GM12892 (cell line): ENCODE results near the gene NUTF2.
A peak's percentile ranks its signal among the peaks of the same experiment; 100 is the strongest.

ENCODE experiments used
- DNase-seq: peaks from one replicate; pipeline ENCODE4 v3.0.0; 2011; ENCODE audit not compliant: insufficient read length
- FAIRE-seq: peaks from 2 replicates; lab custom pipeline; 2011; peaks lifted over from hg19 to GRCh38; lab: Jason Lieb, UNC
- POLR2A ChIP-seq: IDR thresholded peaks from 2 replicates; pipeline ENCODE4 v1.6.1; 2011; ENCODE audit warnings: low read depth, low read length, control low read depth
- POLR2AphosphoS5 ChIP-seq: IDR thresholded peaks from 2 replicates; pipeline ENCODE4 v1.6.1; 2011; ENCODE audit warnings: low read depth, low read length, control low read depth
- TAF1 ChIP-seq: IDR thresholded peaks from 2 replicates; pipeline ENCODE4 v1.6.1; 2011; ENCODE audit warnings: low read depth, mild to moderate bottlenecking, control low read depth, low read length, borderline replicate concordance

NUTF2 gene

DNA sequence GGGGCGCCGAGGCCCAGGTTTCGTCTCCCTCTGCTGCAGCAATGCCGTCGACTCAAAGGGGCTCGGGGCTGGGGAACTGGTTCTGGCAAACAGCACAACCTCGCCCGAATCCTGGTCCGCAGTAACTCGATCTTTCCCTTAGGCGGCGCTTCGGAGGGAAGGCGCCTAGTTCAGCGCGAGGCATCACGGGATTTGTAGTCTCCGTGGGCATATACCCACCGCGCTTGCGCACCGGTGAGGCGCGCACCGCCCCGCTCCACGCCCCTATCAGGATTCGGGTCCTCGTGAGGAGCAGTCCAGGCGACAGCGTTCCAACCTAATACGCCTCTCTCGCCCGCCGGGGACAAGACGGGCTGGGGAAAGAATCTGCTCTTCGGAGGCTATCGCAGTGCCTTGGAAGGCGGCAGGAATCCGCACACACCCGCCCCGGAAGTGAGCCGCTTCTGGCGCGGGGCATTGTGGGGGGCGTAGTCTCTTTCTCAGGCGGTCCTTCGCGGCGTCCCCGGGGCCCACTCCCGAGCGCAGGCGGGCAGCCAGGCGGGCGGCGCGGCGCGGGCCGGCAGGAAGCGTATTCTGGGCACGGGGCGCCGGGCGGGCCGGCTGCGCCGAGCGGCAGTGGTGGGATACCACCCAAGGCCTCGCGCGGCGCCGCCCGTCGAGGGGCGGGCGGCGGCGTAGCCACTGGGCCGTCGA, 4.8 kb upstream of the NUTF2 start, which contains the start of gene THAP11:
Gene THAP11 (plus strand): TSS at position 505 of the 693 bp plus-strand sequence. CDS start 235 bp downstream, outside the sequence.
- no peak for TF ChIP-seq POLR2A
- TF ChIP-seq POLR2AphosphoS5: no peak
- no peak for TF ChIP-seq TAF1
- FAIRE-seq (peak; percentile 93), DNase-seq (peak; percentile 94)

DNA sequence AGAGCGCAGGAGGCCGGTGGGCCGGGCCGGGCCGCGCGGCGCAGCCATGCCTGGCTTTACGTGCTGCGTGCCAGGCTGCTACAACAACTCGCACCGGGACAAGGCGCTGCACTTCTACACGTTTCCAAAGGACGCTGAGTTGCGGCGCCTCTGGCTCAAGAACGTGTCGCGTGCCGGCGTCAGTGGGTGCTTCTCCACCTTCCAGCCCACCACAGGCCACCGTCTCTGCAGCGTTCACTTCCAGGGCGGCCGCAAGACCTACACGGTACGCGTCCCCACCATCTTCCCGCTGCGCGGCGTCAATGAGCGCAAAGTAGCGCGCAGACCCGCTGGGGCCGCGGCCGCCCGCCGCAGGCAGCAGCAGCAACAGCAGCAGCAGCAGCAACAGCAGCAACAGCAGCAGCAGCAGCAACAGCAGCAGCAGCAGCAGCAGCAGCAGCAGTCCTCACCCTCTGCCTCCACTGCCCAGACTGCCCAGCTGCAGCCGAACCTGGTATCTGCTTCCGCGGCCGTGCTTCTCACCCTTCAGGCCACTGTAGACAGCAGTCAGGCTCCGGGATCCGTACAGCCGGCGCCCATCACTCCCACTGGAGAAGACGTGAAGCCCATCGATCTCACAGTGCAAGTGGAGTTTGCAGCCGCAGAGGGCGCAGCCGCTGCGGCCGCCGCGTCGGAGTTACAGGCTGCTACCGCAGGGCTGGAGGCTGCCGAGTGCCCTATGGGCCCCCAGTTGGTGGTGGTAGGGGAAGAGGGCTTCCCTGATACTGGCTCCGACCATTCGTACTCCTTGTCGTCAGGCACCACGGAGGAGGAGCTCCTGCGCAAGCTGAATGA, 4.0 kb upstream of the NUTF2 start:
- FAIRE-seq: peak; percentile 83
- TF ChIP-seq POLR2AphosphoS5 (no peak), TAF1 (0 out of 2 replicates have a peak, but pooled peaks have one; percentile 23), POLR2A (0 out of 2 replicates have a peak, but pooled peaks have one; percentile 17)
- peak; percentile 54 for DNase-seq

DNA sequence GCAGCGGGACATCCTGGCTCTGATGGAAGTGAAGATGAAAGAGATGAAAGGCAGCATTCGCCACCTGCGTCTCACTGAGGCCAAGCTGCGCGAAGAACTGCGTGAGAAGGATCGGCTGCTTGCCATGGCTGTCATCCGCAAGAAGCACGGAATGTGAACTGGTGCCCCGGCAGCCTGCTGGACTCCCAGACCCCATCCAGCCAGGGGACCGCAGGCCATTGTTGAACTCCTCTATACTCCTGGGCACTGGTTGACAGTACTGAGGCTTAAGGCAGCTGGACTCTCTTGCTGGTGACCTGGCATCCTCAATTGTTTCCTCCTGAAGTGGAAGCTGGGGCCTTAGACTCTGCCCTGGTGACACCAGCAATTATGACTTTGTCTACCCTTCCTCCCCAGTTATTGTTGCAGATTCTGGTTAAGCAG, 3.4 kb upstream of the NUTF2 start:
- DNase-seq (no peak), FAIRE-seq (peak; percentile 24)
- no peak for TF ChIP-seq TAF1
- TF ChIP-seq POLR2A: no peak
- TF ChIP-seq POLR2AphosphoS5: no peak

DNA sequence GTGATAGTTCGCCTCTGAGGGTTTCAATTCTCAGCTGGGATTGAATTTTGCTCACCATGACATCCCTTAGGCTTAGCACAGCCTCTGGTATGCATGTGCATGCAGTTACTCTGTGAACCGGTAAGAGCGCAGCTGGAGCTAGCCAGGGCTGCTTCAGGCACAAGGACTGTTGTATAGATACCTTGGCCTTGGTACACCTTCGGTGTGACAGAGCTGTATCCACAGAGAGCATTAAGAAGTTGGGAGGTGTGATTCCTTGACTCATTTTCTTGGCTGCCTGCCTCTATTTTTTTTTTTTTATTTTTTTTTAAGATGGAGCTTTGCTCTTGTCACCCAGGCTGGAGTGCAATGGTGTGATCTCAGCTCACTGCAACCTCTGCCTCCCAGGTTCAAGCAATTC, 2.2 kb upstream of the NUTF2 start:
- FAIRE-seq (no peak), DNase-seq (no peak)
- TF ChIP-seq POLR2A (no peak), TAF1 (no peak), POLR2AphosphoS5 (no peak)

DNA sequence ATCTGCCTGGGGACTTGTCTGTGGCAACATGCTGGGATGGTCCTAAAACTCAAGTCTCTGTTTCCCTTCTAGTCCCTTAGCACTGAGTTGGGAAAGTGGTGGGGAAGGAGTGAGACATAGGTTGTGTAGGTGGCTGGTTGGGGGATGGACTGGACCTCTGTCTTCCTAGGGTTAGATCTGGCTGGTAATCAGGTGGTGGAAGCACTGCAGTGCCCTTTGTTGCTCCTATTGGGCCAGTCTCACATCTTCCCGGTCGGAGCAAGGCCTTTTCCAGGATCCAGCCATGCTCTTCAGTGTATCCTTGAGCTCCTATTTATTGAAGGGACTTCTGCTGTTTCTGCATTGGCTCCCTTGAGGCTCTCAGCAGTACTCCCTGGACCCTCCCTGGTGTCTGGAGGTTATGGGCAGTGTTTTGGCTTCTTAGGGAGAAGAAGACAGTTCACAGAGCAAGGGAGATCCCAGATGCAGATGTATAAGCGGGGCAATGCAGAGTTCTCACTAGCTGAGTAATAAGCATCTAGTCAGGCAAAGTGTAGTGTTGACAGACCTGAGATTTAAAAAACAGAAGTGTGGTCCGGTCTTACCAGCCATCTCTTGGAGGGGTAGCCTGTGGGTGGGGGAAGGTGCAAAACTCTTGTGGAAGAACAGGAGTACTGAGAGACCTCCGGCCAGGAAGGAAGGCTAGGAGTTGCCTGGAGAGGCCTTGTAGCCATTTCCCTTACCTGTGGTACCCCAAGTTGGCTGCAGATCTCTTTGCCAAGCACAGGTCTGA, 1.3 kb upstream of the NUTF2 start:
- DNase-seq: no peak
- no peak for FAIRE-seq
- TF ChIP-seq TAF1 (no peak), POLR2AphosphoS5 (no peak), POLR2A (no peak)

DNA sequence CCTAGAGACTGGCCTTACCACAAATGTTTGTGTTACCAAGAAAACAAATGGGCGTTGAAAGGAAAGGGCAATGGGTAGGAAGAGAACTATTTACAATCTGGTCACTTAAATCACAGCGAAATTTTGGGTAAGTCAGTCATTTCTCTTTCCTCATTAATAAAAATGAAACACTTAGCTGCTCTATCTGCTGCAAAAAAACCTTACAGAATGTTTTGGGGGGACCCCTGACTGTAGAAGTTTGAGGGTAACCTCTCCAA, 742 bp upstream of the NUTF2 start:
- TF ChIP-seq POLR2AphosphoS5 (no peak), POLR2A (no peak), TAF1 (no peak)
- FAIRE-seq: no peak
- no peak for DNase-seq

DNA sequence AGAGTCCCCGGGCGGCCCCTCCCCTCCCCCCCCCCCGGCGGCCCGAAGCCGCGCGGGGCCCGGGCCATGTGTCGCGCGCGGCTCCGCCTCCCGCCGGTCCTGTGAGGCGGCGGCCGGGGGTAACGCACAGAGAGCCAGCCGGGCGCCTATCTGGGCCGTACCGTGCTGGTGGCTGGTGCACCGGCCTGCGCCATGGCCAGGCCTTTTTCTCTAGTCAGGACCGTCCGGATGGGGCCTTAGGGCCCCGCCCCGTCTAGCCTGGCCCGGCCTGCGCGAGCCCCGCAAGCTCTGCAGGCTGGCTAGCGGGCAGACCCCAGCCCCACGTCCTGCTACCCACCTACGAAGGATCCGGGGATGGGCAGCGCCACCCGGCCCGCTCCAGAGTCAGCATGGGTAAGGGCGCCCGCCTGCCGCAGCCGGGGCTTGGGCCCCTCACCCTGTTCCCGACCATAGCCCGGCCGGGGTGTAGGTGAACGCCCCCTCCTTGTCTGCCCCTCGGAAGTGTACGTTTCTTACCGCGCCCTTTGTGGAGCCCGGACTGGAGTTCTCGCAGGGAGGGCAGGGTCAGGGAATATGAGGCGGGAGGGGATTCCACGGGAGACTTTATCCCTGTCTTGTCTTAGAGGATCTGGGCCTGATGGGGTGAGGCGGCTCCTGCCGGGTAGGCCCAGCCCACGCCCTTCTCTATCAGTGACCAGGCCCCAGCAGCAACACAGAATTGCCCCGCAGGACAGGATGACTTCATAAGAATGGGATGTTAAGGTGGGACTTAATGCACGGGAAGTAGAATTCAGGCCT, 530 bp downstream of the NUTF2 start, which contains the start of gene CENPT:
Gene CENPT (minus strand): TSS at position 630 of the 798 bp plus-strand sequence. CDS start 13,834 bp downstream, outside the sequence.
- TF ChIP-seq TAF1 (no peak), POLR2A (peak; percentile 9; the same call in 1 of the 2 replicates), POLR2AphosphoS5 (no peak)
- no peak for DNase-seq
- no peak for FAIRE-seq

DNA sequence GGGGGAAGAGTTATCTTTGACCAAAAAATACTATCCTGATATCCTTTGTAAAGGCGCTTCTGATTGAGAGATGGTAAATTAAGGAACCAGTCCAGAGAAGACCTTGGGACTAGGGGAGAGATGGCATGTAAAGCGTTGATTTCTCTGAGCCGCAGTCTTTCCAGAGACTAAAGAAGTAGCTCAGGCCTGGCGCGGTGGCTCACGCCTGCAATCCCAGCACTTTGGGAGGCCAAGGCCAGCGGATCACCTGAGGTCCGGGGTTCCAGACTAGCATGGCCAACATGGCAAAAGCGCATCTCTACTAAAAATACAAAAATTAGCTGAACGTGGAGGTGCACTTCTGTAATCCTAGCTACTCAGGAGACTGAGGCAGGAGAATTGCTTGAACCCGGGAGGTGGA, 1.4 kb downstream of the NUTF2 start:
- no peak for DNase-seq
- FAIRE-seq: no peak

DNA sequence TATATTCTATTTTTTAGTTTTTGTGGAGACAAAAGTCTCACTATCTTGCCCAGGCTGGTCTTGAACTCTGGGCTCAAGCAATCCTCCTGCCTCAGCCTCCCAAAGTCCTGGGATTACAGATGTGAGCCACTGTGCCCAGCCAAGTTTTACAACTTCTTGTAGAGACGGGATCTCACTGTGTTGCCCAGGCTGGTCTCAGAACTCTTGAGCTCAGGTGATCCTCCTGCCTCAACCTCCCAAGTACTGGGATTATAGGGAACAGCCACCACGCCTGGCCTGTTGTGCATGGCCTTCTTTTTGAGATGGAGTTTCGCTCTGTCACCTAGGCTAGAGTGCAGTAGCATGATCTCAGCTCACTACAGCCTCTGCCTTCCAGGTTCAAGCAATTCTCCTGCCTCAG, 6.9 kb downstream of the NUTF2 start:
- DNase-seq (no peak), FAIRE-seq (no peak)
- no peak for TF ChIP-seq TAF1
- TF ChIP-seq POLR2A: no peak
- TF ChIP-seq POLR2AphosphoS5: no peak

More for the DNA sequence above, 1.4 kb downstream of the NUTF2 start:
- no peak for TF ChIP-seq POLR2AphosphoS5
- no peak for TF ChIP-seq TAF1
- no peak for TF ChIP-seq POLR2A

DNA sequence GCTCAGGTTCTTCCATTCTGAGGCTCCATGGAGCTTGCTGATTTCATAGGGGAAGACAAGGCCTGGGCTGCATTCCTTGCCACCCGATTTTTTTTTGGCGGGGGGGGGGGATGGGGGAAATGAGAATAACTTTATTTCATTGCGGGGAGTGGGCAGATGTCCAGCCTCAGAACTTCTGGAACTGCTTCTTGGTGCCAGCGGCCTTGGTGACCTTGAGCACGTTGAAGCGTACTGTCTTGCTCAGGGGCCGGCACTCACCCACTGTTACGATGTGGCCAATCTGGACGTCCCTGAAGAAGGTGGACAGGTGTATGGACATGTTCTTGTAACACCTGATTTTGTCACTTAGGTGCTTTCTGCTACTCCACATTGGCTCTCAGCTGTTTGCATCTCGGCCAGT, 9.1 kb downstream of the NUTF2 start:
- TF ChIP-seq TAF1: no peak
- no peak for TF ChIP-seq POLR2A
- TF ChIP-seq POLR2AphosphoS5: no peak
- DNase-seq: no peak
- FAIRE-seq: no peak
